Hepatic stellate cell (primary cell): ENCODE data around the gene SAMSN1.

Experiments
- DNase-seq: peaks from one replicate; pipeline ENCODE4 v3.0.0; 2011; ENCODE audit warnings: low spot score

The SAMSN1 gene

GRCh38 chr21:14484188-14485009, 61.7 kb downstream of the SAMSN1 start:
- DNase-seq = no peak

- no peak for DNase-seq
Measured at GRCh38 chr21:14483296-14483695, 62.8 kb downstream of the SAMSN1 start.

DNA sequence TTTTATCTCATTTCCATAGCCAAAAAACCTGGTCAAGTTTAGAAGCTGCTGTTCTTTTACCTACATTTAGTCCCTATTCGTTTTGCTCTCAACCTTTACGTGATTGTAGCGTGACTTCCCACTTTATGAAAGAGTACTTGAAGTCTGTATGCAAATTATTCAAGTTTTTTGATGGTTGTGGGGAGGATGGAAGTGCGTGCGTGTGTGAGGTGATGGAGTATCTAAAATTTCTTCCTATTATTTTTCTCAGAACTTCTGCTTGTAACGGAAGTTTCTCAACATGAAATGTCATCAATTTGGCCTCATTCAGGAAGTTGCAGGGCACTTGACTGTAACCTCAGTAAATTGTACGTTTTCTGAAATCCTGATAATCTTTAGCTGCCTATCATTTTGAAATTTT, 64.0 kb downstream of the SAMSN1 start:
- DNase-seq = no peak

GRCh38 chr21:14480411-14481031, 65.6 kb downstream of the SAMSN1 start:
- no peak for DNase-seq

DNA sequence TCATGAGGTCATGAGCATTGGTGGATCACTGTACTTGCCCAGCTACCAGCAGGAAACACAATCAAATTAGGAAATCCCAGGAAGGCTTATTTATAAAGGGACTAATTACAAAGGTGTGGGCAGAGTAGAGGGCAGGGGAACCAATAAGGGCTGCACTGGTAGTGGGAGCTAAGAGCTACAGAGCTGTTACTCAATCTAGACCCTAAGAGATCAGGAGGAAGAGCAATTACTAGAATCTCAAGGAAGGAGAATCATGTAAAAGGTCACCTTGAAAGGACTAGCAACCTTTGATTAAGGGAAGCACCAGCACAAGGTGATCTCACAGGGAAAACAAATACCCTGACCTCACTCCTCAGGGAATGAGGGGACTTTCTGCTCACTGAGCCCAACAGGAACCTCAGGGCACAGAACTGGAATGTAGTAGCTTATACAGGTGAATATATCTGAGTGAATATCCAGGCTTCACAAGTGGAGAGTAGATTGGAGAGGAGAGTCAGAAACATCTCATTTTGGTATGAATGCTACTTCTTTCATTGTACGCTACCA, 66.8 kb downstream of the SAMSN1 start:
- DNase-seq = no peak

GRCh38 chr21:14477841-14478240, 68.3 kb downstream of the SAMSN1 start:
- no peak for DNase-seq

DNA sequence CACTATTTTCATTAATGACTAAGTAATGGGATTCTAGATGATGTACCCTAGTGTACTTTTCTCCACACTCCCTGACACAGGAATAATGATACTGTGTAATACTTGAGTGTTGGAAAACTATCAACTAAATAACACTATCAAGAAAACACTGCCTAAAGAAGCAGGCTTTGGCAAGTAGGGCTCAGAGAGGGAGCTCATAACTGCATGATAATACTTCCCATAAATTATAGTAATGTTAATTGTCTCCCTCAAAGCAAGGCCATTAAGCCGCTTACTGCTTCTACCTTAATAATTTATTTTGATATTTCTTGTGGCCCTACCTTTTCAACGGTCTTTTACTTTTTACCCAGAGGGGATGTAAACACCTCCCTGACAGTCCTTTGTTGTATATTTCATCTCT, 69.0 kb downstream of the SAMSN1 start:
- DNase-seq = no peak

DNA sequence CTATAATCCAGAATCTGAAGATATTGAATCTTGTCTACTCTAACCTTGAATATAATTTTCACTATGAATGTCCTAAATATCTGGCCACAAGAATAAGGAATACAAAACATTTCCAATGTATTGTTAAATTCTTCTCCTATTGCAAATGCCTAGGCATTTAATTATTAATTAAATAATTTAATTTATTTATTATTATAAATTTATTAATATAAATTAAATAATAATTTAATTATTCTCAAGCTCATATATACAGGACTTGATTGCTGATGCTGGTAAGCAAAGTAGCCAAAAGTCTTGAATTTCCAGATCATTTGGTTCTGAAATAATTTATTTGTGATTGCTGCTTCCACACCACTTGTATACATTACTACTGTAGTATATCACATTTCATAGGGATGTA, 71.1 kb downstream of the SAMSN1 start:
- no peak for DNase-seq

- no peak for DNase-seq
Measured at GRCh38 chr21:14469641-14470040, 76.5 kb downstream of the SAMSN1 start.

DNA sequence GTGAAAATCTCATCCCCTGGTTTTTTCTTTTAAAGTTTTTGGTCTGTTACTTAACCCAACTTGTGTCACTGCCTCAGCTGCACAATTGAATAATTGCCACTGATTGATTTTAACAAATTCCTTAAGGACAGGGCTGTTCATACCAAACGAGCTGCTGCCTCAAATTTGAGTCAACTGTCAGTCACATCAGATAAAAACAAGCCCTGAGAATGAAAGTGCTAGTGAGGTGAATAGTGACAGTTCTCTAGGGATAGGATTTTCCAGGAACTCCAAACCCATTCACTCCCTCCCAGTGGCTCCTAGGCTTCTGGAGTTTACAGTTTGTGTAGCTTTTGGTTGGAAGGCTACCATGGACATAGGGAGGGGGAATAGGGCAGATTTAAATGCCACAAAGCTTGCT, 79.4 kb downstream of the SAMSN1 start:
- DNase-seq = no peak

DNA sequence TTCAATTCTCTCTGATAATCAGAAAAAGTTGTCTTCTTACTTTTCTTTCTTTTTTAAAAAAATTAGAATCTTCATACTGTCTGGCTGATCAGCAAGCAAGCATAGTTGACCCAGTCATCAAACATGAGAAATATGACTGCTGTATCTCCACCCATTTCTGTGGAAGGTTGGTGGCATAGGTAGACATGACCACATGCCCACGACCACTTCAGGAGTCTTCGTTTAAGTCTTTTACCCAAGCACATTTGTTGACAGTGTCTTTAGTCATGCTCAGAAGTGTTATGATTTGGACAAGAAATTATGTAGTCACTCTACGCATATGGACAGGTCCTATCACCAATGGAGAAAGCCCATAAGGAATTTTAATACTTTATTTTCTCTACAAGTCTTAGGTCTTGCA, 88.4 kb downstream of the SAMSN1 start:
- DNase-seq = no peak

GRCh38 chr21:14456911-14457310, 89.2 kb downstream of the SAMSN1 start:
- no peak for DNase-seq

DNA sequence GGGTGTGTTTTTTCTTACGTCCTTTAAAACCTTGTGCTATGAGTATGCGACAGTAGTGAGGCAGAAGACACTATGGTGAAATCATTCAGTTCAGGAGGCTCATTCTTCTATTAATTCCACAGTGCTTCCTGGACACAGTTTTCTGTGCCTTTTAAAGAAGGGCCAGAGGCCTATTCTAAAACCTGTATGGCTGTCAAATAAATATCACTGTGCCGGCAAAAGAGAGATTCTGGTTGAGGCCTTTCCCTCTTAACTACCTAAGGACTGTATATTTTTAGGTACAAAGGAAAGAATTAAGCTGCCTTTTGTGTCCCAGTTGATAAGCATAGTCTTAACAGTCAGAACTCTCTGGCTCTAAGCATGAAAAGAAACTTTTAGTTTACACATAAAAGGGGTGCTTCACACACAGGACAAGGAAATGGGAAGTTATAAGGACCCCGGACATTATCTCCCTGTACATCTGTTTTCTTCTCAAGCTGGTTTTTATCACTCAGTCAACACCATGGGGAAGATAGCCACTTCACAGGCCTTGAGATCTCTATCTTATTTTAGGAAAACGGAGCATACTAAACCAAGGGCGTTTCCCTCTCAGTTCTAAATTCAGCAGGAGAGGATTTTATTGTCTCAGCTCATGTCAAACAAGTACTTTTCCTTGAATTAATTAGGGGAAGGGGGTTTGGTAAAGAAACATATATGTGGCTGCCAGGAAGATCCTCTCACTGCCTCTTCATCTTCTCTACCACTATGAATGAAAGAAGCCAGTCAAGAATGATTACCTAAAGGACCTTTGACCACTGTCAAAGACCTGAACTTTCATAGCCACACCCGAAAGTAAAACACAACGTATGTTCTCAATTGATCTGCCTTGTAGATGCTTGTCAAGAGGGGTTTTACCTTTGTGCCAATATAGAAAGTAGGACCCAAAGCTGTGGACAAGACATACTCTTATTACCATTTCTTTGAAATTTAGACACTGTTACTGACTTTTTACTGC, 91.8 kb downstream of the SAMSN1 start:
- no peak for DNase-seq

DNA sequence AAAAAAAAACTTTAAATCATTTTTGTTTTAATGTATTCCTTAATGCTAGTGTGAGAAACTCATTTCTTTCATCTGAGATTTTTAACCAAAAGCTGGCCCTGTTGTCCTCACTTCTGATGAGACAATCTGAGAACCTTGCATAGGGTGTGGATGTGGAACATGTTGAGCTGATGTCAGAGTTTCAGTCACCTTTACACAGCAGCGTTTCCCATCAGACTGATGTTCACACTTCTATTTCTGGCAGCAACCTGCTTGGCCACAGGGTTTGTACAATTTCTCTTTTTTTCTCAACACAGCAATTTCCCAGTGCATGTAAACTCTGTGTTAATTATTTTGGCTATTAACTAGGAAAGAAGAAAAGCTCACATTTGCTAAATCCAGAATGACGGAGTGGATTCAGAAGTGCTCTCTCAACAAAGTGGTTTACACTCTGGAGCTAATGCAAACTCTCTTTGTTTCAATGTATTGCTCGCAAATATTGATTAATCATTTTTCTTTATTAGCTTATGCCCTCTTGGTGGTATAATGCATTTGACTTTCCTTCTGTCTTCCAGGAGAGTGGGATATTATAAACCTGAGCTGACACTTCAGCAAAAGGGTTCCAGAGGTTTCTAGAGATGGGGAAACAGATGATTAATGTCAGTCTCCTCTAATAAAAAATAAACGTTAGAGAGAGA, 92.6 kb downstream of the SAMSN1 start:
- DNase-seq = no peak

GRCh38 chr21:14452727-14453241, 93.3 kb downstream of the SAMSN1 start:
- no peak for DNase-seq

DNA sequence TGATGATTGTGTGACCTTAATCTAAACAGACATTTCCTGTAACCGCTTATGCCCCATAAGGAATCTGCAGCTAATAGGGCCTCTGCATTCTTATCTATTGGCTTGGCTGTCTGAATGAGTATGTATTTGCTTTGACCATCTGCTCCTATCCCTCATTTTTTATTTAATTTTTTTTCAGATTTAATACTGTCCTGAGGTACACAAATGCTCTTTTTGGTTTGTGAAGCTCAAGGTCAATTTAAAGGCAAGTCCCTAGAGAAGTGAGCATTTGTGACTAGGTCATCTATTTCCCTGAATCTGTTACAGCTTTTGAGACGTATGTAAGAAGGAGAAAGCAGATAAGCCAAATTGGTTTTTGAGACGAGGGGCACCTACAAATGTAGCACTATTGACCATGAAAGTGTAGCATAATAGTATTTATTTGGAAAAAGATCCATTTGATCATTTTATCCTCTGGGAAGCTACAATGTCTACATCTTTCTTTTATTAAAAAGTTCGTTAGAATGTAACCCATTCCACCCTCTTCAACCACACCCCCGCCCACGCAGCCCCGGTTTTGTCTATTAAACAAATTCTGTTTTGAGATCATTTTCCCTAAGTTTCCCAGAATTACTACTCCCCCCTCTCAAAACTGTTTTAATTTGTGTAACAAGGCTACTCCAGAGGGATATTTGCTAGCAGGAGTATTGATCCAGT, 93.9 kb downstream of the SAMSN1 start:
- DNase-seq = no peak

- no peak for DNase-seq
Measured at GRCh38 chr21:14451546-14451945, 94.6 kb downstream of the SAMSN1 start.

- DNase-seq = no peak
Measured at GRCh38 chr21:14448784-14449183, 97.3 kb downstream of the SAMSN1 start.

DNA sequence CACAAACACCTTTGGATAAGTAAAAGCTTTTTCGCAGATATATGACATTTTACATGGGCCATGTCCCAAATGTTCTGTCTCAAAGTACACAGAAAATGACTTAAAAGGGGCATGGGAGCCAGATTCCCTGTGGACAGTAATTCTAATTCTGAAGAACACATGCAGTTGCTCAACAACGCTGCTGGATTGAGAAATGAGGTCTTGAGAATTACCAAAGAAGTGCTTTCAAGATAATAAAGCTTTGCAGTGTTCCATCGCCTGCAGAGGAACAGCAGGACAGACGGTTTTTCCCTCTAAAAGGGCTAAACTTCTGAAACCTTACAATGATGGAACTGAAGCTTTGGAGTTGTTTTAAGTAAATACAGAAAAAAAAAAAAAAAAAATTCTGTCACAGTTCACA, 107.9 kb downstream of the SAMSN1 start:
- DNase-seq = no peak

GRCh38 chr21:14435423-14435822, 110.7 kb downstream of the SAMSN1 start:
- no peak for DNase-seq
